Activated CD4-positive, alpha-beta T cell treated with anti-CD3 and anti-CD28 coated beads, Interleukin-2, amount 50 U/mL, for 1 hour (primary cell): ENCODE data around the gene AHDC1.
"Not testable (repeated sequence)": the region's sequence is repeated elsewhere in the genome, so short reads cannot be mapped to it uniquely, and the experiment has no call there.

Experiments
- DNase-seq: peaks from one replicate; pipeline ENCODE4 v3.0.0-alpha.2; 2020

The AHDC1 gene, protein sequence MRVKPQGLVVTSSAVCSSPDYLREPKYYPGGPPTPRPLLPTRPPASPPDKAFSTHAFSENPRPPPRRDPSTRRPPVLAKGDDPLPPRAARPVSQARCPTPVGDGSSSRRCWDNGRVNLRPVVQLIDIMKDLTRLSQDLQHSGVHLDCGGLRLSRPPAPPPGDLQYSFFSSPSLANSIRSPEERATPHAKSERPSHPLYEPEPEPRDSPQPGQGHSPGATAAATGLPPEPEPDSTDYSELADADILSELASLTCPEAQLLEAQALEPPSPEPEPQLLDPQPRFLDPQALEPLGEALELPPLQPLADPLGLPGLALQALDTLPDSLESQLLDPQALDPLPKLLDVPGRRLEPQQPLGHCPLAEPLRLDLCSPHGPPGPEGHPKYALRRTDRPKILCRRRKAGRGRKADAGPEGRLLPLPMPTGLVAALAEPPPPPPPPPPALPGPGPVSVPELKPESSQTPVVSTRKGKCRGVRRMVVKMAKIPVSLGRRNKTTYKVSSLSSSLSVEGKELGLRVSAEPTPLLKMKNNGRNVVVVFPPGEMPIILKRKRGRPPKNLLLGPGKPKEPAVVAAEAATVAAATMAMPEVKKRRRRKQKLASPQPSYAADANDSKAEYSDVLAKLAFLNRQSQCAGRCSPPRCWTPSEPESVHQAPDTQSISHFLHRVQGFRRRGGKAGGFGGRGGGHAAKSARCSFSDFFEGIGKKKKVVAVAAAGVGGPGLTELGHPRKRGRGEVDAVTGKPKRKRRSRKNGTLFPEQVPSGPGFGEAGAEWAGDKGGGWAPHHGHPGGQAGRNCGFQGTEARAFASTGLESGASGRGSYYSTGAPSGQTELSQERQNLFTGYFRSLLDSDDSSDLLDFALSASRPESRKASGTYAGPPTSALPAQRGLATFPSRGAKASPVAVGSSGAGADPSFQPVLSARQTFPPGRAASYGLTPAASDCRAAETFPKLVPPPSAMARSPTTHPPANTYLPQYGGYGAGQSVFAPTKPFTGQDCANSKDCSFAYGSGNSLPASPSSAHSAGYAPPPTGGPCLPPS (N-terminal part only)

DNA sequence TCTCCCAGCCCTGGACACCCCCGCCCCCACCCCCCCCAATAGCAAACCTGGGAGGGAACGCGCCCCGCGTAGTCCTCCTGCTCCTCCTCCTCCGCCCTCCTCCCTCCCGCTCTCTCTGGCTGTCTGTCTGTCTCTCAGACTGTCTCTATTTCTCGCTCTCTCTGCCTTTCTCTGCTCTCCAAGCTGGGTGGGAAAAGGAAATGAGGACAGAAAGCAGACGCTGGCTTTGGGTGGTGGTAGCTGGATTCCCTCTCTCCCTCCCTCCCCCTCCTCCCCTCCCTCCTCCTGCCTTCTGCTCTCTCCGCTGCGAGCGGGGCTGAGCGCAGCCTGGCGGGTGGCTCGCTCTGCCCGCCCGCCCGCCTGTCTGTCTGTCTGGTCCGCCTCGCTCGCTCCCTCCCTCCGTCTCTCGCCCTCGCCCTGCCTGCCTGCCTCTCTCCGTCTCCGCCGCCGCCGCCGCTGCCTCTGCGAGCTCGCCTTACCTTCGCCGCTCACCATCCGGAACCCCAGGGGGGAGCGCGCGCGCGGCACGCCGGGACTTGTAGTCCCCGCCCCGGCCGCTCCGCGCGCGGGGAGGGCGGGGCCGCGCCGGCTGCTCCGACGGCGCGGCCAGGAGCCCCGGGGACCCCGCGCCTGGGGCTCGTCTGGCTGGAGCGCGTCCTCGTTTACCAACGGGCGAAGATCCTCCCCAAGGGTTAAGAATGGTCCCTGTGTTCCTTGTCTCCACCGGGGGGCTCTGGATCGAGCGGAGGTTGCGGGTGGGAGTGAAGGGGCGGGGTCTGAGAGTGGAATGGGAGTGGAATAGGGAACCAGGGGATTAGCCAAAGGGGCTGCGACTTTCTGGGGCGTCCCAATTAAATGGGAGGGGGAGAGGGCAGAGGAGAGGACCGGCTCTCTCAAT lies at the start of gene AHDC1:
Gene AHDC1 (minus strand): TSS at position 464 of the 898 bp plus-strand sequence. CDS start 52,029 bp downstream, outside the sequence.
- peak; percentile 92 for DNase-seq

DNA sequence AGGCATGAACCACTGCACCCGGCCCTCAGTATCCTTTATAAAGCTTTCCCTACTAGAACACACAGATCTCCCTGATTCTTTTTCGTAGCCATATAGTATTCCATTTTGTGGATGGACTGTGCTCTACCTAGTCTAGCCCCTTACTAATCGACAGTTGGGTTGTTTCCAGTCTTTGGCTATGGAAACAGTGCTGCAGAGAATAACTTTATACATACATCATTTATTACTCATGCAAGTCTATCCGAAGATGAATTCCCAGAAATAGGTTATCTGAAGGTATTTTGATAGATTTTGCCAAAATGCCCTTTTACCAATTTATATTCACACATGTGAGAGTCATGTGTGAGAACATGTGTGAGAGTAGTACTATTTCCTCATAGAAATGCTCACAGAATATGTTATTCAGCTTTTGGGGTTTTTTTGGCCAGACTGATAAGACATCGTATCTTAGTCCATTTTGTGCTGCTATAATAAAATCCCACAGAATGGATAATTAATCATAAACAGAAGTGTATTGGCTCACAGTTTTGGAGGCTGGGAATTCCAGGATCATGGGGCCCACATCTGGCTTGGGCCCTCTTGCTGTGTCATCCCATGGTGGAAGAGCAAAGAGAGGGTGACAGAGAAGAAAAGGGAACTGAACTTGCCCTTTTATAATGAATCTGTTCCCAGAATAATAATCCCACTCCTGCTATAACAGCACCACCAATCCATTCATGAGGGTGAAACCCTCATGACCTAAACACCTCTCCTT lies 48.3 kb upstream of the AHDC1 start:
- no peak for DNase-seq

DNA sequence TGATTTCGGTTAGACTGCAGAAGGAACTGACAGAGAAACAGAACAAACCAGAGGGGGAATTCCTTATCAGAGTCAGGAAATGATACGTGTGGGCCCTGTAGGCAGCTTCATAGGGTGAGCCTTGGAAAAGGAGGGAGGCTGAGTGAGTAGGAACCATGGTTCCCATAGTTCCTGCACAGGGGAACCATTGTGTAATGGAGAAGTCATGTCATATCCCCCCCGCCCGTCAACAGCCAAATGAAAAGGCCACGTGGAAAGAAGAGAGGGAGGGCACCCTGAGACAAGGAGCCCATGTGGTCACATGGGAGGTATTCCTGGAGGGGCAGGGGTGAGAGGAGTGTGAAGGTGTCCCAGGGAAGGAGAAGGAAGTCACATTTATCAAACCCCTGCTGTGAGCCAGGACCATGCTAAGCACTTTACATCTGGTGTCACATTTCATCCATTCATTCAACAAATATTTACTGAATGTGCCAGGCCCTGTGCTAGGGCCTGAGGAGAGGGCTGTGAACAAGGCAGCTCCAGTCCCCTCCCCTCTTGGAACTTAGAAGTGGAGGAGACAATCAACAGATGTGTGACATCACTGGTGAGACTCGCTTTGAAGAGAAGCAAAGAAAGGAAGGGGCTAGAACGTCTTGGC lies 46.7 kb upstream of the AHDC1 start:
- no peak for DNase-seq

DNA sequence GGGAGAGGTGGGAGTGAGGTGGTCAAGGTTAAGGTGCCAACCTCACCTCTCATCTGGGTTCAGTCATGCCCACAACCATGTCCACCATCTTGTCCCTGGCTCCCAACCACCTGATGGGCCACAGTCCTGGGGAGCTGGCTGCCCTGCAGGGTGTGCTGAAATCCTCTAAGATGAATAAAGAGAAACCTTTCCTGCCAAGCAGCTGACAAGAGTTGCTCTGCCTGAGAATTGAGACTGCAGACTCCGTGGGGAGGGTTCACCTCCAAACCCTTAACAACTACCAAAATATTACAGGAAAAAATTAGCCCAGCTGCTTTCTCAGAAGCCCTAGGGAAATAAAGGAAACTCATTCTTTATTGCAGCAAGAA lies 46.2 kb upstream of the AHDC1 start:
- no peak for DNase-seq

DNA sequence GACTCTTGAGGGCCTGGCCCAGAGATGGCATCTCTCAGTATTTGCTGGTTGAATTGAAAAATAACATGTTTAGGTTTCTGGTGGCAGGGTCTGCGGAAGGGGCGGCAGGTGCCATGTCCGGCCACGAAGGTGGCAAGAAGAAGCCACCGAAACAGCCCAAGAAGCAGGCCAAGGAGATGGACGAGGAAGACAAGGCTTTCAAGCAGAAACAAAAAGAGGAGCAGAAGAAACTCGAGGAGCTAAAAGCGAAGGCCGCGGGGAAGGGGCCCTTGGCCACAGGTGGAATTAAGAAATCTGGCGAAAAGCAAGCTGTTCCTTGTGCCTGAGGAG lies 45.3 kb upstream of the AHDC1 start:
- no peak for DNase-seq

DNA sequence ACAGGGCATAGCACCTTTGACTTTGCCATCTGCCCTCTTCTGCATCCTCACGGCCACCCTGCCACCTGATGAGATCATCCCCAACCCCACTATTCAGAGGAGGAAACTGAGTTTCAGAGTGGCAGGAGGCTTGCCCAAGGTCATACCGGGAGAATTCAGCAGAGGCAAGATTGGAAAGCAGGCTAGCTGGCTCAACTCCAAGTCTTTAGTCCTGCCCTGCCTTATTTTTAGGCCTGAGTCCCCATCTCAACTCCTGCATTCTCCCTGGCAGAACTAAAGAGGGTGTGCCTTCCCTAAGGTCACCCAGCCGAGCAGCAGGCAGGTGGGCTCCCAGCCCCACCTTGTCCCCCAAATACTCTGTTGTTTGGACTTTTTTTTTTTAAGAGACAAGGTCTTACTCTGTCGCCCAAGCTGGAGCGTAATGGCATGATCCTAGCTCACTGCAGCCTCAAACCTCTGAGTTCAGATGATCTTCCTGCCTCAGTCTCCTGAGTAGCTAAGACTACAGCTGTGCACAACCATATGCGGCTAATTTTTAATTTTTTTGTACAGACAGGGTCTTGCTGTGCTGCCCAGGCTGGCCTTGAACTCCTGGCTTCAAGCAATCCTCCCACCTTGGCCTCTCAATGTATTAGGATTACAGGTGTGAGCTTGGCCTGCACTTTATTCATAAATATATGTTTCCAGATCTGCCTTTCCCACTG lies 44.8 kb upstream of the AHDC1 start:
- DNase-seq, result no peak

DNA sequence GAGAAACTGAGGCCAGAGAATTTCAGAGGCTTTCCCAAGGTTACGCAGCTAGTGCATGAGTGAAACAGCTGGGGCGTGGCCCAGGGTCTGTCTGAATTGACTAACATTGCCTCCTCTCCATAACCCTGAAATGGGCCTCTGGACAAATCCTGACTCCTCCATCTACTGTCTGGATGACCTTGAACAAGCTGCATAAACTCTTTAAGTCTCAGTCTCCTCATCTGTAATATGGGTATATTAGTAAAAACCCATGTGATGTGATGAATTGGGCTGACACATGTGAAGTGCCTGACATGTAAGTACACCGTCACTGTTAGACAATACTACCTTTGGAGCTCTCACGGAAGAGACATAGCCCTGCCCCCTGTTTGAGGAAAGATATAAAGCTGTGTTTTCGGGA lies 43.4 kb upstream of the AHDC1 start:
- DNase-seq, result no peak

GRCh38 chr1:27646676-27647075 lies 42.7 kb upstream of the AHDC1 start:
- no peak for DNase-seq

- no peak for DNase-seq
Measured at GRCh38 chr1:27645071-27645415, 41.1 kb upstream of the AHDC1 start.

DNA sequence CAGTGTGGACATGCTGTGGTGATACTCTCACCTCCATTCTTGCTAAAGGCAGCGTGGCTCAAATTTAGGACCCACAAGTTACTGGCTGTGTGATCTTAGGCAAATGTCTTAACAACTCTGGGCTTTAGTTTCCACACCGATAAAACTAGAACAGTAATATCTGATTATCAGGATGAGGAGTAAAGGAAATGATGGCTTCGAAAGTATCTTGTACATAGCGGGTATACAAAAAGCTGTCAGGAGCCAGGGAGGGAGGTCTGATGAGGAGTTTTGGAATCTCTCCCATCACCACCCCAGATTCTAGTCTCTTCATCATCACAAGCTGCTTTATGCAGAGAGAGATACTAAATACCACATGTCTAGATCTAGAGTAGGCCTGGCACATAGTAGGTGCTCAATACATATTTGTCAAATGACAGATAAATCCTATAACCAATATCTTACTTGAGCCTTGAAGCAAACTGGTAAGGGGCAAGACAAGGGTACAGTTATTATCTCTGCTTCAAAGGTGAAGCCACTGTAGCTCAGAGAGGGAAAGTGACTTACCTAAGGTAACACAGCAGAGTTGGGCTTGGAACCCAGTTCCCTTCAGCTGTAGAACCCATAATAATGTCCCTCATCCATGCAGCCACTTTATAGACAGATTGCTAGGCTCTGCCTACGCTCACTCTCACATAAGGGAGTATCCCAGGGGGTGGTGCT lies 40.6 kb upstream of the AHDC1 start:
- DNase-seq, result no peak

- peak; percentile 71 for DNase-seq
Measured at GRCh38 chr1:27643600-27644368, 39.8 kb upstream of the AHDC1 start.

- DNase-seq, result not testable (repeated sequence)
Measured at GRCh38 chr1:27640514-27640913, 36.6 kb upstream of the AHDC1 start.

DNA sequence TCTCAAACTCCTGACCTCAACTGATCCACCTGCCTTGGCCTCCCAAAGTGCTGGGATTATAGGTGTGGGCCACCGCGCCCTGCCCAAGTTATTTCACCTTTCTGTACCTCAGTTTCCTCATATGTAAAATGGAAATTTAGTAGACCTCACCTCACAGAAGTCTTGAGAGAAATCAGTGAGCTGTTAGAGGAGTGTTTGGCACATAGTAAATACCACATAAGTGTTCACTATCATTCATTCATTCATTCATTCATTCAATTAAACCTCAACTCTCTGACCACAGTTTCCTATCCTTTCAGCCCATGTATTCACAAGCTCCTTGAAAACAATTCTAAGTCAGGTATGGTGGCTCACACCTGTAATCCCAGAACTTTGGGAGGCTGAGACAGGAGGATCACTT lies 34.9 kb upstream of the AHDC1 start:
- DNase-seq, result no peak

DNA sequence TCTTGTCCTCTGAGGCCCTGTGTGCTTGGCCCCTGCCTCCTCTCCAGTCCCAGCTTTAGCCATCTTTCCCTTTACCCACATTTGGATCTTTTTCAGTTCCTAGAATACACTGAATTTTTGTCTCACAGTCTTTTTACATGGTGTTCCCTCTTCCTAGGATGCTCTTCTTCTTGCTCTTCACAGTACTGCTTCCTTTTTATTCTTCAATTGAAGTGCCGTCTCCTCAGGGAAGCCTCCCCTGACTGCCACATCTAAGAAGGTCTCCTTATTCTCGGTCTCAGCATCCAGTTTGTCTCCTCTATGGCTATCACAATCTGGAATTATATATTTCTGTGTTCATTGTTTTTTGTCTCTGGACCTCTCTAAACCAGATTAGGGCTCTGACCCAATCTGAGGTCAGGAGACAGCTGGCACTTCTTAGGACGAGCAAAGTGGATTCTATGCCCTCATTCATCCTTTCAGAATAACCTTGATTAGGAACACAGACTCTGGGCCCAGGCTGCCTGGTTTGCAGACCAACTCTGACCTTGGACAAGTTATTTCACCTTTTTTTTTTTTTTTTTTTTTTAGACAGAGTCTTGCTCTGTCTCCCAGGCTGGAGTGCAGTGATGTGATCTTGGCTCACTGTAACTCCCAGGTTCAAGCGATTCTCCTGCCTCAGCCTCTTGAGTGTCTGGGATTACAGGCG lies 34.2 kb upstream of the AHDC1 start:
- DNase-seq, result no peak

DNA sequence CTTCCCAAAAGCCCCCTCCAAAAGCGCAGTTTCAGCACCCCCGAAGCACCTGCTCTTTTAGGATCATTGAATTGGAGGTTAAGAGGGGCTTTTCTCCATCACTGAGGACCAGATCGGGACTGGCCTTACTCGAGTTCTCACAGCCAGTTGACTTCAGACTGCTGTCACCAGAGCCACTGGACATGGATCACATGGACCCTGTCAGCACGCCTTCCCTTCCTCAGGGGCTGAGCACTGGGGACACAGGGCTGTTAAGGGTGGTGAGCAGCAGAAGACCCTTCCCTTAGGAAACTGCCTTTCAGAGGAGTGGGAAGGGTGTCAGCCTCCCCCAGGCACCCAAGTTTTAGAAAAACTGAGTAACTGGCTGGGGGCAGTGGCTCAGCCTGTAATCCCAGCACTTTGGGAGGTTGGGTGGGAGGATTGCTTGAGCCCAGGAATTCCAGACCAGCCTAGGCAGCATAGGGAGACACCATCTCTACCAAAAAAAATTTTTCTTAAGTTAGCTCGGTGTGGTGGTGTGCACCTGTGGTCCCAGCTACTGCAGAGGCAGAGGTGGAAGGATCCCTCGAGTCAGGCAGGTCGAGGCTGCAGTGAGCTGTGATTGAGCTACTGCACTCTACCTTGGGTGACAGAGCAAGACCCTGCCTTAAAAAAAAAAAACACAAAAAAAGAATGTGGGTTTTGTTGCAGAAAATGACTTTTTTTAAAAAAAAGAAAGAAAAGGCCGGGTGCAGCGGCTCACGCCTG lies 31.6 kb upstream of the AHDC1 start:
- no peak for DNase-seq

- no peak for DNase-seq
Measured at GRCh38 chr1:27634985-27635367, 31.0 kb upstream of the AHDC1 start, which contains the start of gene FGR. TSS of gene FGR (minus strand) at chr1:27635185. CDS start at chr1:27623916, 11,269 bp downstream.

DNA sequence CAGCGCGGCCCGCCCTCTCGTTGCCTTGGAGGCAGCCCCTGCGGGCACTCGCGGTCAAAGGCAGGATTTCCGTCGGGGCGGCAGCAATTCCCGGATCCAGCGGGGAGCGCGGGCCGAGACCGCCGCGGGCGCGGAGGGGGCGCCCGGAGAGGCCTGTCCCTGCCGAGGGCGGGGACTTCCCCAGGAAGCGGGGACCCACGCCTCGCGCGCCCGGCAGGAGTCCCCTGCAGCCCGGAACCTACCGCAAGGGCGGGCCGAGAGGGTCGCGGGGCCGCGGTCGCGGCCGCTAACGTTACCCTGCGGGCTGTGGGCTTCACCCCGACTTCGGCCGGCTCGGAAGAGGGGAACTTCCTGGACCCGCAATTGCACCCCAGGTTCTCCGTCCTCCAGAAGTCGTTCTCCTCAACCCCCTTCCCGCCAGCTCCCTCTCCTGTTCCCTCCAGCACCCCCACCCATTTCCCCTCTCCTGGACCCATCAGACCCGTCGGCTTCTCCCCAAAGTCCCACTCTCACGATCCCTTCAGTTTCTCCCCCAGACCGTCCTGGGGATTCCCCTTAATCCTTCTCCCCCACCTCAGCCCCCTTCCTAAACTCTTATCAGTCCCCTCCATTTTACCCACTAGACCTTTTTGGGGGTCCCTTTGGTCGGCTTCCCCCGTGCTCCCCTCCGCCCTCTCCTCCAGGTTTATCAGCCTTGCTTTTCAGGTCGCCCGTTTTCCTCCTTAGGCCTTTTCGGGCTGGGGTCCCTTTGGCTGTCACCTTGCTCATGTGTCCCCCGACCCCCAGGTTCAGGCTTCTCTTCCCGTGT lies 30.4 kb upstream of the AHDC1 start:
- DNase-seq, result no peak
